Common myeloid progenitor, CD34-positive (primary cell): ENCODE results near the gene DNAH8.

Experiments used
- CTCF ChIA-PET: fragments of 350-600 bp; sonication (Branson Sonifier 250); formaldehyde crosslinking; loops from one replicate; lab custom pipeline; 2021; ENCODE audit warnings: antibody characterized with exemption; lab: Charles Lee
- POLR2A ChIA-PET: fragments of 350-600 bp; sonication (Branson Sonifier 250); formaldehyde crosslinking; loops from one replicate; lab custom pipeline; 2021; ENCODE audit warnings: antibody characterized with exemption; lab: Charles Lee
- DNase-seq, 3 donors: peaks; one replicate each; pipeline versions ENCODE4 v3.0.0 to v3.0.0-alpha.2; 2013
- H3K27ac ChIP-seq, 2 experiments: 1 replicate in 1 of 2; 2 replicates in 1 of 2; pipeline ENCODE4 v1.7.0; 2013; ENCODE audit warnings: inconsistent platforms in 2 of 2, low read length in 2 of 2, mild to moderate bottlenecking in 2 of 2, low read depth in 1 of 2, moderate library complexity in 1 of 2; ENCODE audit not compliant: severe bottlenecking in 2 of 2, insufficient read depth in 1 of 2, poor library complexity in 1 of 2
- H3K27me3 ChIP-seq, 5 experiments: replicated peaks in 2 of 5; 1 replicate in 3 of 5; 2 replicates in 2 of 5; pipeline versions ENCODE4 v1.6.1 to v1.7.0; 2013; ENCODE audit warnings: low read length in 4 of 5, mild to moderate bottlenecking in 2 of 5, moderate library complexity in 2 of 5, inconsistent platforms in 1 of 5; ENCODE audit not compliant: insufficient read depth in 5 of 5, control insufficient read depth in 4 of 5
- H3K36me3 ChIP-seq, 4 experiments: 1 replicate in 2 of 4; 2 replicates in 2 of 4; pipeline versions ENCODE4 v1.6.1 to v1.7.0; 2013; ENCODE audit warnings: low read length in 3 of 4, control low read depth in 1 of 4, mild to moderate bottlenecking in 1 of 4; ENCODE audit not compliant: control insufficient read depth in 4 of 4, insufficient read depth in 4 of 4
- H3K4me1 ChIP-seq, 4 experiments: 1 replicate in 3 of 4; 2 replicates in 1 of 4; pipeline versions ENCODE4 v1.6.1 to v1.7.1; 2013; ENCODE audit warnings: low read length in 3 of 4, mild to moderate bottlenecking in 3 of 4, control low read depth in 1 of 4, inconsistent platforms in 1 of 4, moderate library complexity in 1 of 4; ENCODE audit not compliant: control insufficient read depth in 4 of 4, insufficient read depth in 4 of 4; ENCODE audit errors: control extremely low read depth in 1 of 4
- H3K4me3 ChIP-seq, 7 experiments: 1 replicate in 4 of 7; 2 replicates in 3 of 7; pipeline versions ENCODE4 v1.5.1 to v1.7.0; 2013; ENCODE audit warnings: mild to moderate bottlenecking in 7 of 7, low read length in 6 of 7, moderate library complexity in 6 of 7, inconsistent platforms in 2 of 7, low read depth in 2 of 7, control low read depth in 1 of 7; ENCODE audit not compliant: insufficient read depth in 4 of 7, control insufficient read depth in 1 of 7; ENCODE audit errors: extremely low read depth in 1 of 7
- H3K9me3 ChIP-seq, 5 experiments: 1 replicate in 4 of 5; 2 replicates in 1 of 5; pipeline versions ENCODE4 v1.6.1 to v1.7.1; 2013; ENCODE audit warnings: low read length in 4 of 5, mild to moderate bottlenecking in 2 of 5, inconsistent platforms in 1 of 5, low read depth in 1 of 5, moderate library complexity in 1 of 5; ENCODE audit not compliant: control insufficient read depth in 4 of 5, insufficient read depth in 2 of 5; ENCODE audit errors: control extremely low read depth in 1 of 5
- WGBS: methylation state at CpG from one replicate; pipeline ENCODE4 v1.1.5; 2013; ENCODE audit not compliant: insufficient coverage; 5-methylcytosine and 5-hydroxymethylcytosine counted together

DNAH8 gene

GRCh38 chr6:39041072-39041471 lies 326.0 kb downstream of the DNAH8 start:
- H3K27ac ChIP-seq, result no peak overlapping the region
- CTCF ChIA-PET, result interaction anchor here (1.1 to 1.4 kb wide), 4 partner anchors 11 to 45 kb away, joined by 3 to 5 read pairs (median 4); no protein-coding TSS in a partner anchor
- 100% methylated on average over 1 of the region's 2 CpGs for WGBS
- peaks cover 0 to 9% (median 2%) of the 10 kb centered on the region in 4 experiments for H3K4me1 ChIP-seq
- H3K9me3 ChIP-seq, result peaks cover 0 to 5% (median 0%) of the 10 kb centered on the region in 5 experiments
- POLR2A ChIA-PET, result no interaction called here
- H3K27me3 ChIP-seq, result peaks cover 9 to 81% (median 25%) of the 10 kb centered on the region in 5 experiments
- no peak overlapping the region for H3K4me3 ChIP-seq
- H3K36me3 ChIP-seq, result no peaks in the 10 kb centered on the region
- DNase-seq, result no peak

GRCh38 chr6:39043776-39044175 lies 328.7 kb downstream of the DNAH8 start:
- no peak for DNase-seq
- H3K4me3 ChIP-seq, result no peak overlapping the region
- CTCF ChIA-PET, result interaction anchor here (0.9 kb wide), 1 partner anchor 48 kb away, joined by 3 read pairs; no protein-coding TSS in a partner anchor

GRCh38 chr6:39044181-39044580 lies 329.1 kb downstream of the DNAH8 start:
- no peak overlapping the region for H3K4me3 ChIP-seq
- no peak for DNase-seq
- peaks cover 0 to 11% (median 9%) of the 10 kb centered on the region in 4 experiments for H3K4me1 ChIP-seq
- H3K36me3 ChIP-seq, result no peaks in the 10 kb centered on the region
- peaks cover 5 to 81% (median 29%) of the 10 kb centered on the region in 5 experiments for H3K27me3 ChIP-seq
- H3K27ac ChIP-seq, result no peak overlapping the region
- WGBS, result 100% methylated on average over 3 of the region's 4 CpGs
- POLR2A ChIA-PET, result no interaction called here
- H3K9me3 ChIP-seq, result peaks cover 0 to 5% (median 0%) of the 10 kb centered on the region in 5 experiments
- CTCF ChIA-PET, result interaction anchor here (0.9 to 1.5 kb wide), 2 partner anchors 15 to 48 kb away, joined by 3 to 6 read pairs; no protein-coding TSS in a partner anchor

More at GRCh38 chr6:39043776-39044175, 328.7 kb downstream of the DNAH8 start:
- H3K27me3 ChIP-seq, result peaks cover 9 to 81% (median 28%) of the 10 kb centered on the region in 5 experiments
- H3K27ac ChIP-seq, result no peak overlapping the region
- no peaks in the 10 kb centered on the region for H3K36me3 ChIP-seq
- peaks cover 0 to 5% (median 0%) of the 10 kb centered on the region in 5 experiments for H3K9me3 ChIP-seq
- WGBS, result 100% methylated on average over 3 of the region's 3 CpGs
- H3K4me1 ChIP-seq, result peaks cover 0 to 7% (median 6%) of the 10 kb centered on the region in 4 experiments
- POLR2A ChIA-PET, result no interaction called here

GRCh38 chr6:39047434-39048327 lies 332.6 kb downstream of the DNAH8 start:
- Histone ChIP-seq H3K27me3 (peaks cover 0 to 66% (median 28%) of the 10 kb centered on the region in 5 experiments), H3K36me3 (no peaks in the 10 kb centered on the region), H3K4me3 (peak overlapping the region in 1 of 7 experiments; percentile 53), H3K4me1 (peaks cover 0 to 23% (median 21%) of the 10 kb centered on the region in 4 experiments), H3K9me3 (no peaks in the 10 kb centered on the region), H3K27ac (no peak overlapping the region)
- ChIA-PET POLR2A (no interaction called here), CTCF (interaction anchor here (0.5 to 1.0 kb wide), 3 partner anchors 15 to 144 kb away, joined by 3 to 4 read pairs (median 3); no protein-coding TSS in a partner anchor)
- WGBS, result 46% methylated on average over 5 of the region's 6 CpGs
- no peak for DNase-seq

- Histone ChIP-seq H3K36me3 (no peaks in the 10 kb centered on the region), H3K4me1 (peaks cover 0 to 26% (median 22%) of the 10 kb centered on the region in 4 experiments), H3K27me3 (peaks cover 0 to 64% (median 28%) of the 10 kb centered on the region in 5 experiments), H3K27ac (no peak within 1 kb of the TSS), H3K9me3 (no peaks in the 10 kb centered on the region), H3K4me3 (peak within 1 kb of the TSS in 4 of 7 experiments; percentile 14 to 66 (median 55))
- CTCF ChIA-PET, result no interaction called here
- POLR2A ChIA-PET, result no interaction called here
- peak in 2 of 3 donors; percentile 25 to 31 for DNase-seq
- WGBS, result under 1% methylated on average over 70 of the region's 74 CpGs
Observed at GRCh38 chr6:39048481-39049399, 333.6 kb downstream of the DNAH8 start, which contains the start of gene GLP1R. TSS of gene GLP1R (plus strand) at chr6:39048781. CDS start at chr6:39048841, 60 bp downstream.

- no peak overlapping the region for H3K27ac ChIP-seq
- WGBS, result 86% methylated on average over 7 of the region's 9 CpGs
Observed at GRCh38 chr6:39049575-39050283, 334.6 kb downstream of the DNAH8 start.

More at GRCh38 chr6:39049575-39050283, 334.6 kb downstream of the DNAH8 start:
- Histone ChIP-seq H3K36me3 (no peaks in the 10 kb centered on the region), H3K9me3 (no peaks in the 10 kb centered on the region), H3K27me3 (peaks cover 0 to 72% (median 28%) of the 10 kb centered on the region in 5 experiments), H3K4me3 (no peak overlapping the region), H3K4me1 (peaks cover 0 to 26% (median 22%) of the 10 kb centered on the region in 4 experiments)
- ChIA-PET CTCF (interaction anchor here (1.1 kb wide), 1 partner anchor 53 kb away, joined by 5 read pairs; no protein-coding TSS in a partner anchor), POLR2A (no interaction called here)
- DNase-seq, result no peak
